ENCODE measurements around the gene RNF167.

RNF167 gene

GRCh38 chr17:4895121-4895520, 44.9 kb upstream of the RNF167 start:
- TF ChIP-seq SP1 (IDR thresholded peaks at IDR 0.05), result no peak
- TF ChIP-seq ARNT (IDR thresholded peaks at IDR 0.05), result no peak
- TF ChIP-seq TARDBP (IDR thresholded peaks at IDR 0.05), result no peak
- no peak for TF ChIP-seq CTBP1 (IDR thresholded peaks at IDR 0.05; ENCODE audit: borderline replicate concordance)
- no peak for TF ChIP-seq NFRKB (IDR thresholded peaks at IDR 0.05)
- TF ChIP-seq BHLHE40 (IDR thresholded peaks at IDR 0.05; ENCODE audit: borderline replicate concordance), result no peak
- no peak for TF ChIP-seq FOXA1 (IDR thresholded peaks at IDR 0.05)
- no peak for TF ChIP-seq ZNF384 (IDR thresholded peaks at IDR 0.05)
- TF ChIP-seq FOXK2 (IDR thresholded peaks at IDR 0.05), result no peak
- TF ChIP-seq PKNOX1 (IDR thresholded peaks at IDR 0.05), result no peak
- TF ChIP-seq L3MBTL2 (conservative IDR thresholded peaks at IDR 0.05), result no peak
- no peak for TF ChIP-seq LEF1 (IDR thresholded peaks at IDR 0.05; ENCODE audit: borderline replicate concordance)
- no peak for TF ChIP-seq SUZ12 (IDR thresholded peaks at IDR 0.05)
- TF ChIP-seq ELF4 (IDR thresholded peaks at IDR 0.05), result no peak
- ChIA-PET CTCF (no interaction called here), POLR2A (no interaction called here)
- no peak for DNase-seq (ENCODE audit: extremely low spot score)

DNA sequence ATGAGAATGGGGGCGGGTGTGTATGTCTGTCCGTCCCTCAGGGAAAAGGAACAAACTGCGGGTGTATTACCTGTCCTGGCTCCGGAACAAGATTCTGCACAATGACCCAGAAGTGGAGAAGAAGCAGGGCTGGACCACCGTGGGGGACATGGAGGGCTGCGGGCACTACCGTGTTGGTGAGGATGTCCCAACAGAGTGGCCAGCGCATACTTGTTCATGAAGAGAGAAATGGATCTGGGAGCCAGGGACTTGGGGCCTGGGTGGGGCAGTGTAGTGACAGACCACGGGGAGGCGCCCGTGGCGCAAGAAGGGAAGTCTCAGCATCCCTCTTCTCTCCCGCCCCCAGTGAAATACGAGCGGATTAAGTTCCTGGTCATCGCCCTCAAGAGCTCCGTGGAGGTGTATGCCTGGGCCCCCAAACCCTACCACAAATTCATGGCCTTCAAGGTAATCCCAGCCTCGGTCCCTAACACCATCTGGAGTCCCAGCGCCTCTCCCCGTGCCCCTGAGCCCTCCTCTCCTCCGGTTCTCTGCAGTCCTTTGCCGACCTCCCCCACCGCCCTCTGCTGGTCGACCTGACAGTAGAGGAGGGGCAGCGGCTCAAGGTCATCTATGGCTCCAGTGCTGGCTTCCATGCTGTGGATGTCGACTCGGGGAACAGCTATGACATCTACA, 44.3 kb upstream of the RNF167 start:
- TF ChIP-seq NFRKB (IDR thresholded peaks at IDR 0.05), result no peak
- no peak for TF ChIP-seq SP1 (IDR thresholded peaks at IDR 0.05)
- no peak for TF ChIP-seq ZNF384 (IDR thresholded peaks at IDR 0.05)
- no peak for TF ChIP-seq LEF1 (IDR thresholded peaks at IDR 0.05; ENCODE audit: borderline replicate concordance)
- no peak for TF ChIP-seq ELF4 (IDR thresholded peaks at IDR 0.05)
- no peak for TF ChIP-seq PKNOX1 (IDR thresholded peaks at IDR 0.05)
- TF ChIP-seq TARDBP (IDR thresholded peaks at IDR 0.05), result no peak
- no peak for TF ChIP-seq SUZ12 (IDR thresholded peaks at IDR 0.05)
- TF ChIP-seq FOXA1 (IDR thresholded peaks at IDR 0.05), result no peak
- TF ChIP-seq FOXK2 (IDR thresholded peaks at IDR 0.05), result no peak
- no peak for TF ChIP-seq HDGF (IDR thresholded peaks at IDR 0.05; ENCODE audit: borderline replicate concordance)
- no peak for TF ChIP-seq L3MBTL2 (conservative IDR thresholded peaks at IDR 0.05)
- no peak for TF ChIP-seq FOXM1 (IDR thresholded peaks at IDR 0.05; ENCODE audit: borderline replicate concordance)
- no peak for TF ChIP-seq BHLHE40 (IDR thresholded peaks at IDR 0.05; ENCODE audit: borderline replicate concordance)
- TF ChIP-seq ARNT (IDR thresholded peaks at IDR 0.05), result no peak
- no peak for TF ChIP-seq CTBP1 (IDR thresholded peaks at IDR 0.05; ENCODE audit: borderline replicate concordance)
- POLR2A ChIA-PET, result no interaction called here
- no peak for DNase-seq (ENCODE audit: extremely low spot score)
- CTCF ChIA-PET, result interaction anchor here (0.6 kb wide), 1 partner anchor 643 kb away, joined by 3 read pairs; no protein-coding TSS in a partner anchor

GRCh38 chr17:4896332-4897197, 43.5 kb upstream of the RNF167 start:
- no peak for DNase-seq (ENCODE audit: extremely low spot score)
- POLR2A ChIA-PET, result no interaction called here
- TF ChIP-seq PKNOX1 (IDR thresholded peaks at IDR 0.05), result no peak
- no peak for TF ChIP-seq ZNF384 (IDR thresholded peaks at IDR 0.05)
- no peak for TF ChIP-seq L3MBTL2 (conservative IDR thresholded peaks at IDR 0.05)
- TF ChIP-seq TARDBP (IDR thresholded peaks at IDR 0.05), result no peak
- TF ChIP-seq FOXK2 (IDR thresholded peaks at IDR 0.05), result no peak
- TF ChIP-seq ELF4 (IDR thresholded peaks at IDR 0.05), result no peak
- no peak for TF ChIP-seq LEF1 (IDR thresholded peaks at IDR 0.05; ENCODE audit: borderline replicate concordance)
- no peak for TF ChIP-seq SP1 (IDR thresholded peaks at IDR 0.05)
- TF ChIP-seq FOXA1 (IDR thresholded peaks at IDR 0.05), result no peak
- TF ChIP-seq CTBP1 (IDR thresholded peaks at IDR 0.05; ENCODE audit: borderline replicate concordance), result no peak
- TF ChIP-seq NFRKB (IDR thresholded peaks at IDR 0.05), result no peak
- TF ChIP-seq FOXM1 (IDR thresholded peaks at IDR 0.05; ENCODE audit: borderline replicate concordance), result no peak
- CTCF ChIA-PET, result interaction anchor here (0.5 to 0.6 kb wide), 2 partner anchors 183 to 644 kb away, joined by 3 read pairs; no protein-coding TSS in a partner anchor

- ChIA-PET CTCF (no interaction called here), POLR2A (no interaction called here)
- TF ChIP-seq TARDBP (IDR thresholded peaks at IDR 0.05), result no peak
- no peak for TF ChIP-seq PKNOX1 (IDR thresholded peaks at IDR 0.05)
- no peak for TF ChIP-seq LEF1 (IDR thresholded peaks at IDR 0.05; ENCODE audit: borderline replicate concordance)
- TF ChIP-seq ARNT (IDR thresholded peaks at IDR 0.05), result no peak
- TF ChIP-seq L3MBTL2 (conservative IDR thresholded peaks at IDR 0.05), result no peak
- no peak for TF ChIP-seq FOXK2 (IDR thresholded peaks at IDR 0.05)
- no peak for TF ChIP-seq HDGF (IDR thresholded peaks at IDR 0.05; ENCODE audit: borderline replicate concordance)
- no peak for TF ChIP-seq SP1 (IDR thresholded peaks at IDR 0.05)
- no peak for TF ChIP-seq ZNF384 (IDR thresholded peaks at IDR 0.05)
- TF ChIP-seq NFRKB (IDR thresholded peaks at IDR 0.05), result no peak
- TF ChIP-seq ELF4 (IDR thresholded peaks at IDR 0.05), result no peak
- TF ChIP-seq FOXA1 (IDR thresholded peaks at IDR 0.05), result no peak
- TF ChIP-seq SUZ12 (IDR thresholded peaks at IDR 0.05), result no peak
- no peak for DNase-seq (ENCODE audit: extremely low spot score)
Measured at GRCh38 chr17:4897198-4897687, 42.8 kb upstream of the RNF167 start.

DNA sequence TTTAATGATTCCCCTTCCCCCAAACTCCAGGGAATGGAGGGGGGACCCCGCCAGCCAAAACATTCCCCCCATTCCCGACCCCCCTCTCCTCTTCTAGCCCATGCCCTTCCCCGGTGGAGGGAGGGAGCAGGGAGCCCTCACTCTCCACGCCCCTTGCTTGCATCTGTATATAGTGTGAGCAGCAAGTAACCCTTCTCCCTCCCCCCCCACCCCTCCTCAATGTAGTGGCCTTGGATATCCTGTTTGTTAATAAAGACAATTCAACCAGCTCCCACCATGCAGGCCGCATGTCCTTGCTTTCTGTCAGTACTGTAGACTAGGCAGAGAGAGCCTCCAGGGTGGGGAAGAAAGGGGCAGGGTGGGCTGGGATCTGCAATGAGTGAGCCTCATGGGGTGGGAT, 42.3 kb upstream of the RNF167 start:
- TF ChIP-seq FOXA1 (IDR thresholded peaks at IDR 0.05), result no peak
- no peak for TF ChIP-seq ZNF384 (IDR thresholded peaks at IDR 0.05)
- DNase-seq (ENCODE audit: extremely low spot score), result no peak
- POLR2A ChIA-PET, result no interaction called here
- CTCF ChIA-PET, result no interaction called here

Measured in HEK293T (cell line).